ENCODE measurements around the gene NEDD4. TPM values are rescaled to one million over a fixed set of nuclear protein-coding genes. Genes with fewer than 3 reads are reported as not detected.
"Not testable (repeated sequence)": the region's sequence is repeated elsewhere in the genome, so short reads cannot be mapped to it uniquely, and the experiment has no call there.

Gene NEDD4
- total RNA-seq, 1 donor from 2014 or later: 13.0 TPM

DNA sequence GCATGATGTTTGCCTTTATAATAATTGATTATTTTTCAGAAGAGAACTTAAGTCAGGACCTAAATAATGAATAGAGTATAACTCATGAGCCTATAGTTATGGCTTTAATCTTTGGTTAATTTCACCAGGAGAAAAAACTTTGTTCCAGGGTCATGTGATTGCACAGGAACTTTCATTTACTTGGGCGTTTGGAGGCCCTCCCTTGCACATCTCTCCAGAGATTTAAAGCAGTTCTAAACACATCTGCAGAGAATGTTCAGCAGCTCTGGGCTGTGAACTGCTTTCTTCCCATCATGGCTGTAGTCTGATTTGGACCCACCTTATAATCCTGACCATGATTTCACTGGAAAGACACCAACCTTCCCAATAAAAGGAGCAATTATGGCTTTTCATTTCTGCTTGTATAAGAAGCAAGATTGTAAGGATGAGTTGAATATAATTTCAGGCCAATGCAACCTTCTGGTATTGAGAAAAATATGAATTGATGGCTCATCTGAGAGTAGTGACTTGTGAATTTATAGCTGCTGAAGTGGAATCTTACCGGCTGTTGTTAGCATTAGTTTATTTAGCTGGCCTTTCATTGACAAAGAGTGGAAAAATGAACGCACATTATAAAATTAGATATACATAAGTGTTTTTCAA, 169.6 kb downstream of the NEDD4 start:
- Histone ChIP-seq H3K4me3 (ENCODE audit: low read length in 3 of 3) (no peak overlapping the region), H3K9me3 (ENCODE audit: control insufficient read depth in 3 of 3, low read length in 3 of 3) (no peaks in the 10 kb centered on the region), H3K9ac (ENCODE audit: low read depth in 1 of 3, low read length in 3 of 3) (no peak overlapping the region), H3K27me3 (ENCODE audit: control insufficient read depth in 3 of 3, insufficient read depth in 3 of 3, low read length in 3 of 3) (no peaks in the 10 kb centered on the region), H3K36me3 (ENCODE audit: control insufficient read depth in 3 of 3, insufficient read depth in 3 of 3, low read length in 3 of 3) (peaks cover 0 to 6% (median 0%) of the 10 kb centered on the region in 3 donors), H3K4me1 (ENCODE audit: control insufficient read depth in 3 of 3, insufficient read depth in 3 of 3, low read length in 3 of 3) (peaks cover 0 to 4% (median 0%) of the 10 kb centered on the region in 3 donors), H3K27ac (ENCODE audit: low read depth, low read length) (no peak overlapping the region)

- Histone ChIP-seq H3K4me3 (ENCODE audit: low read length in 3 of 3) (no peak overlapping the region), H3K4me1 (ENCODE audit: control insufficient read depth in 3 of 3, insufficient read depth in 3 of 3, low read length in 3 of 3) (peaks cover 0 to 4% (median 0%) of the 10 kb centered on the region in 3 donors), H3K36me3 (ENCODE audit: control insufficient read depth in 3 of 3, insufficient read depth in 3 of 3, low read length in 3 of 3) (peaks cover 0 to 4% (median 0%) of the 10 kb centered on the region in 3 donors), H3K27me3 (ENCODE audit: control insufficient read depth in 3 of 3, insufficient read depth in 3 of 3, low read length in 3 of 3) (no peaks in the 10 kb centered on the region), H3K27ac (ENCODE audit: low read depth, low read length) (no peak overlapping the region), H3K9ac (ENCODE audit: low read depth in 1 of 3, low read length in 3 of 3) (no peak overlapping the region), H3K9me3 (ENCODE audit: control insufficient read depth in 3 of 3, low read length in 3 of 3) (no peaks in the 10 kb centered on the region)
These were observed 170.2 kb downstream of the NEDD4 start for GRCh38 chr15:55823191-55823670.

GRCh38 chr15:55821740-55822139, 171.7 kb downstream of the NEDD4 start:
- H3K27me3 ChIP-seq (ENCODE audit: control insufficient read depth in 3 of 3, insufficient read depth in 3 of 3, low read length in 3 of 3); H3K9ac ChIP-seq (ENCODE audit: low read depth in 1 of 3, low read length in 3 of 3); H3K36me3 ChIP-seq (ENCODE audit: control insufficient read depth in 3 of 3, insufficient read depth in 3 of 3, low read length in 3 of 3); H3K27ac ChIP-seq (ENCODE audit: low read depth, low read length); H3K4me3 ChIP-seq (ENCODE audit: low read length in 3 of 3); H3K9me3 ChIP-seq (ENCODE audit: control insufficient read depth in 3 of 3, low read length in 3 of 3); H3K4me1 ChIP-seq (ENCODE audit: control insufficient read depth in 3 of 3, insufficient read depth in 3 of 3, low read length in 3 of 3): not testable (repeated sequence)

DNA sequence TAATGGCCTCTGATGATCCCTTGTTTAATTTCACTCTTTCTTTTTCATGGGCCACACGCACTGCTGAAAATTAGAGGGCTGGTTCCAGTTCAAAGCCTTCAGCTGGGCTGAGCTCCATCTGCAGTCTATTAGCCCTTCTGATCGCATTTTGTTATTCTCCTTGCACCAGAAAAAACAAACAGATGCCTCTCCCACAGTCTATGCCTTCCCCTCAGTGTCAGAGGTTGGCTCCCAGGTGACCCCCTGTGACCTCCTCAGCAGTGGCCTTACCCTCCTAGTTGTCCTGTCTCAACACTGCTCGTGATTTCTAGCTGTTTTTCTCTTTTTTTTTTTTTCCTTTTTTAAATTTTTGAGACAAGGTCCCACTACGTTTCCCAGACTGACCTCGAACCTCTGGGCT, 173.4 kb downstream of the NEDD4 start:
- Histone ChIP-seq H3K9ac (ENCODE audit: low read depth in 1 of 3, low read length in 3 of 3) (no peak overlapping the region), H3K27me3 (ENCODE audit: control insufficient read depth in 3 of 3, insufficient read depth in 3 of 3, low read length in 3 of 3) (no peaks in the 10 kb centered on the region), H3K27ac (ENCODE audit: low read depth, low read length) (no peak overlapping the region), H3K4me1 (ENCODE audit: control insufficient read depth in 3 of 3, insufficient read depth in 3 of 3, low read length in 3 of 3) (peaks cover 0 to 4% (median 0%) of the 10 kb centered on the region in 3 donors), H3K4me3 (ENCODE audit: low read length in 3 of 3) (no peak overlapping the region), H3K9me3 (ENCODE audit: control insufficient read depth in 3 of 3, low read length in 3 of 3) (no peaks in the 10 kb centered on the region), H3K36me3 (ENCODE audit: control insufficient read depth in 3 of 3, insufficient read depth in 3 of 3, low read length in 3 of 3) (no peaks in the 10 kb centered on the region)

GRCh38 chr15:55819397-55820034, 173.9 kb downstream of the NEDD4 start:
- H3K27me3 ChIP-seq (ENCODE audit: control insufficient read depth in 3 of 3, insufficient read depth in 3 of 3, low read length in 3 of 3): no peaks in the 10 kb centered on the region
- H3K4me3 ChIP-seq (ENCODE audit: low read length in 3 of 3): no peak overlapping the region
- no peaks in the 10 kb centered on the region for H3K36me3 ChIP-seq (ENCODE audit: control insufficient read depth in 3 of 3, insufficient read depth in 3 of 3, low read length in 3 of 3)
- H3K9me3 ChIP-seq (ENCODE audit: control insufficient read depth in 3 of 3, low read length in 3 of 3): no peaks in the 10 kb centered on the region
- H3K9ac ChIP-seq (ENCODE audit: low read depth in 1 of 3, low read length in 3 of 3): no peak overlapping the region
- H3K27ac ChIP-seq (ENCODE audit: low read depth, low read length): no peak overlapping the region
- peaks cover 0 to 4% (median 0%) of the 10 kb centered on the region in 3 donors for H3K4me1 ChIP-seq (ENCODE audit: control insufficient read depth in 3 of 3, insufficient read depth in 3 of 3, low read length in 3 of 3)

- no peaks in the 10 kb centered on the region for H3K9me3 ChIP-seq (ENCODE audit: control insufficient read depth in 3 of 3, low read length in 3 of 3)
- H3K9ac ChIP-seq (ENCODE audit: low read depth in 1 of 3, low read length in 3 of 3): no peak overlapping the region
- H3K36me3 ChIP-seq (ENCODE audit: control insufficient read depth in 3 of 3, insufficient read depth in 3 of 3, low read length in 3 of 3): no peaks in the 10 kb centered on the region
- no peak overlapping the region for H3K27ac ChIP-seq (ENCODE audit: low read depth, low read length)
- H3K4me3 ChIP-seq (ENCODE audit: low read length in 3 of 3): no peak overlapping the region
- no peaks in the 10 kb centered on the region for H3K4me1 ChIP-seq (ENCODE audit: control insufficient read depth in 3 of 3, insufficient read depth in 3 of 3, low read length in 3 of 3)
- H3K27me3 ChIP-seq (ENCODE audit: control insufficient read depth in 3 of 3, insufficient read depth in 3 of 3, low read length in 3 of 3): no peaks in the 10 kb centered on the region
These were observed 177.4 kb downstream of the NEDD4 start for GRCh38 chr15:55816017-55816416.

DNA sequence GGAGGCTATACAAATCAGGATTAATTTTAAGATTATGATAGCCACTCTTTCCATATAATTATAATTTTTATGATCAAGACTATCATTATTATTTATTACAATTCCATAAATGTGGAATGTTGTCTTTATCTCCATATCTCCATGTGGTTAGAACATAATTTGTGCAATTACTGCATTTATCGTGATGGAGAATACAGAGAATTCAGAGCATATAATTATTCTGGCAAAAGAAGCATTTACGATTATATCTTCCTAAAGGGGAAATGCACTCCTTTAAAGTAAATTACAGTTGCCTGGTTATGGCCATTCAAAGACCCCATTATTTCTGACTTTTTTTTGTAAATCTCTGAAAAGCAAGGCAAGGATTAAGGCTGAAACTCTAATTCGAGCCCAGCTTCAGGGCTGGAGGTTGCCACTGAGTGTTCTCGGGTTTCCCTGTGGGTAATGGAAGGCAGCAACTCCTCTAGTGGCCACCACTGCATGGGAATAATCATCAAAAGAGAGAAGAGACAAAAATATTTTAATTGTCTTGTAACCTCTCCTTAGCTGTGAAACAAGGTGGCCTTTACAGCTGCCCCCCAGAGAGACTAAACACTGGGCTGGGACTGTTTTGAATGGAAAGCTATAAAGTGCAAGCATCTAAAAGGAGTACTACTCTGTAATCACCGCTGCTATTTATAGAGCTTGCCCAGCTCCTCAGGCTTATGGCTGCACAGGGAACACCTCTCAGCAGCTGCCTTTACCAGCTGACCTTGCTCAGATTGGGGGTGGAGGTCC, 190.6 kb downstream of the NEDD4 start:
- Histone ChIP-seq H3K4me3 (ENCODE audit: low read length in 3 of 3) (no peak overlapping the region), H3K9ac (ENCODE audit: low read depth in 1 of 3, low read length in 3 of 3) (no peak overlapping the region), H3K27me3 (ENCODE audit: control insufficient read depth in 3 of 3, insufficient read depth in 3 of 3, low read length in 3 of 3) (no peaks in the 10 kb centered on the region), H3K36me3 (ENCODE audit: control insufficient read depth in 3 of 3, insufficient read depth in 3 of 3, low read length in 3 of 3) (no peaks in the 10 kb centered on the region), H3K4me1 (ENCODE audit: control insufficient read depth in 3 of 3, insufficient read depth in 3 of 3, low read length in 3 of 3) (peaks cover 0 to 5% (median 2%) of the 10 kb centered on the region in 3 donors), H3K9me3 (ENCODE audit: control insufficient read depth in 3 of 3, low read length in 3 of 3) (no peaks in the 10 kb centered on the region), H3K27ac (ENCODE audit: low read depth, low read length) (no peak overlapping the region)

GRCh38 chr15:55800216-55800615, 193.2 kb downstream of the NEDD4 start:
- Histone ChIP-seq H3K4me1 (ENCODE audit: control insufficient read depth in 3 of 3, insufficient read depth in 3 of 3, low read length in 3 of 3) (peaks cover 0 to 5% (median 2%) of the 10 kb centered on the region in 3 donors), H3K36me3 (ENCODE audit: control insufficient read depth in 3 of 3, insufficient read depth in 3 of 3, low read length in 3 of 3) (no peaks in the 10 kb centered on the region), H3K4me3 (ENCODE audit: low read length in 3 of 3) (no peak overlapping the region), H3K27me3 (ENCODE audit: control insufficient read depth in 3 of 3, insufficient read depth in 3 of 3, low read length in 3 of 3) (no peaks in the 10 kb centered on the region), H3K27ac (ENCODE audit: low read depth, low read length) (no peak overlapping the region), H3K9ac (ENCODE audit: low read depth in 1 of 3, low read length in 3 of 3) (no peak overlapping the region), H3K9me3 (ENCODE audit: control insufficient read depth in 3 of 3, low read length in 3 of 3) (no peaks in the 10 kb centered on the region)

- H3K9ac ChIP-seq (ENCODE audit: low read depth in 1 of 3, low read length in 3 of 3): no peak overlapping the region
- no peaks in the 10 kb centered on the region for H3K9me3 ChIP-seq (ENCODE audit: control insufficient read depth in 3 of 3, low read length in 3 of 3)
- H3K4me3 ChIP-seq (ENCODE audit: low read length in 3 of 3): no peak overlapping the region
- H3K36me3 ChIP-seq (ENCODE audit: control insufficient read depth in 3 of 3, insufficient read depth in 3 of 3, low read length in 3 of 3): no peaks in the 10 kb centered on the region
- H3K4me1 ChIP-seq (ENCODE audit: control insufficient read depth in 3 of 3, insufficient read depth in 3 of 3, low read length in 3 of 3): peaks cover 0 to 5% (median 2%) of the 10 kb centered on the region in 3 donors
- H3K27me3 ChIP-seq (ENCODE audit: control insufficient read depth in 3 of 3, insufficient read depth in 3 of 3, low read length in 3 of 3): no peaks in the 10 kb centered on the region
- H3K27ac ChIP-seq (ENCODE audit: low read depth, low read length): no peak overlapping the region
These were observed 193.9 kb downstream of the NEDD4 start for GRCh38 chr15:55799291-55800212.
